ENCODE results near the gene CRCP. TPM values are rescaled to one million over a fixed set of nuclear protein-coding genes. Genes with fewer than 3 reads are reported as not detected.
A peak's percentile ranks its signal among the peaks of the same experiment; 100 is the strongest.
"Not testable (repeated sequence)": the region's sequence is repeated elsewhere in the genome, so short reads cannot be mapped to it uniquely, and the experiment has no call there.

Gene CRCP
- total RNA-seq, 4 donors from 2014 or later, result 45.9 to 61.9 (median 54.2) TPM

- TF ChIP-seq EP300 (IDR thresholded peaks at IDR 0.05) (no peak), CTCF (IDR thresholded peaks at IDR 0.05) (no peak), POLR2AphosphoS5 (IDR thresholded peaks at IDR 0.05) (no peak), POLR2A (IDR thresholded peaks at IDR 0.05; ENCODE audit: low read depth) (no peak)
- Histone ChIP-seq H3K36me3 (peaks cover 0 to 2% (median 0%) of the 10 kb centered on the region in 4 donors), H3K9me3 (no peaks in the 10 kb centered on the region), H3K4me3 (no peak overlapping the region), H3K27ac (replicated peaks in 1 of 4) (peak overlapping the region in 2 of 4 donors; percentile 31 to 50), H3K27me3 (no peaks in the 10 kb centered on the region), H3K4me1 (peaks cover 35 to 40% (median 38%) of the 10 kb centered on the region in 4 donors)
- 35% methylated on average over 4 of the region's 4 CpGs for WGBS
- intact Hi-C loops (cut with DNase I), result no loop called here
- DNase-seq (ENCODE audit: extremely low spot score), result no peak
Observed at GRCh38 chr7:66125052-66125694, 10.5 kb downstream of the CRCP start.

GRCh38 chr7:66125781-66126352, 11.2 kb downstream of the CRCP start:
- 62% methylated on average over 6 of the region's 6 CpGs for WGBS
- H3K4me3 ChIP-seq; H3K36me3 ChIP-seq; H3K27me3 ChIP-seq; DNase-seq (ENCODE audit: extremely low spot score); intact Hi-C loops (cut with DNase I); H3K9me3 ChIP-seq: not testable (repeated sequence)
- Histone ChIP-seq H3K4me1 (peaks cover 35 to 39% (median 38%) of the 10 kb centered on the region in 4 donors), H3K27ac (replicated peaks in 1 of 4) (peak overlapping the region in 3 of 4 donors; percentile 19 to 50 (median 31))

- WGBS, result 83% methylated on average over 3 of the region's 3 CpGs
- H3K9me3 ChIP-seq; intact Hi-C loops (cut with DNase I); H3K27ac ChIP-seq (replicated peaks in 1 of 4); DNase-seq (ENCODE audit: extremely low spot score); H3K4me3 ChIP-seq; H3K27me3 ChIP-seq: not testable (repeated sequence)
- Histone ChIP-seq H3K4me1 (peaks cover 35 to 38% (median 38%) of the 10 kb centered on the region in 4 donors), H3K36me3 (peaks cover 10 to 22% (median 15%) of the 10 kb centered on the region in 4 donors)
Observed at GRCh38 chr7:66127172-66127571, 12.5 kb downstream of the CRCP start.

- intact Hi-C loops (cut with DNase I), result no loop called here
- peaks cover 7 to 73% (median 44%) of the 10 kb centered on the region in 4 donors for H3K36me3 ChIP-seq
- H3K9me3 ChIP-seq, result no peaks in the 10 kb centered on the region
- TF ChIP-seq POLR2AphosphoS5 (IDR thresholded peaks at IDR 0.05) (no peak), POLR2A (IDR thresholded peaks at IDR 0.05; ENCODE audit: low read depth) (no peak), EP300 (IDR thresholded peaks at IDR 0.05) (no peak), CTCF (IDR thresholded peaks at IDR 0.05) (no peak)
- H3K4me3 ChIP-seq, result no peak overlapping the region
- H3K27ac ChIP-seq (replicated peaks in 1 of 4), result peak overlapping the region in 3 of 4 donors; percentile 65 to 77 (median 66)
- DNase-seq (ENCODE audit: extremely low spot score), result no peak
- WGBS, result 62% methylated on average over 8 of the region's 8 CpGs
- H3K4me1 ChIP-seq, result peaks cover 31 to 53% (median 43%) of the 10 kb centered on the region in 4 donors
- H3K27me3 ChIP-seq, result no peaks in the 10 kb centered on the region
Observed at GRCh38 chr7:66138994-66139752, 24.5 kb downstream of the CRCP start.

- H3K4me1 ChIP-seq, result peaks cover 35 to 66% (median 58%) of the 10 kb centered on the region in 4 donors
- DNase-seq (ENCODE audit: extremely low spot score), result no peak
- H3K4me3 ChIP-seq, result no peak overlapping the region
- peak overlapping the region; percentile 65 to 77 (median 71) for H3K27ac ChIP-seq (replicated peaks in 1 of 4)
- 14% methylated on average over 4 of the region's 4 CpGs for WGBS
- no peaks in the 10 kb centered on the region for H3K9me3 ChIP-seq
- intact Hi-C loops (cut with DNase I), result loop anchor here (2.0 to 10.0 kb wide), 2 partner anchors 64 to 354 kb away; partner anchors contain the start of gene TPST1
- TF ChIP-seq POLR2AphosphoS5 (IDR thresholded peaks at IDR 0.05) (peak; percentile 52 to 62), POLR2A (IDR thresholded peaks at IDR 0.05; ENCODE audit: low read depth) (no peak), CTCF (IDR thresholded peaks at IDR 0.05) (peak; percentile 54 to 66 (median 62))
- H3K36me3 ChIP-seq, result peaks cover 0 to 73% (median 45%) of the 10 kb centered on the region in 4 donors
- no peaks in the 10 kb centered on the region for H3K27me3 ChIP-seq
Observed at GRCh38 chr7:66140924-66141323, 26.3 kb downstream of the CRCP start.
